ENCODE measurements around the gene CPLX3. TPM values are rescaled to one million over a fixed set of nuclear protein-coding genes. Genes with fewer than 3 reads are reported as not detected.

Gene CPLX3
- polyA plus RNA-seq, 3 donors = 0.12 TPM; not detected in 2

- H3K36me3 Mint-ChIP-seq = no peaks in the 10 kb centered on the region
- Histone ChIP-seq H3K27me3 (ENCODE audit: control insufficient read depth in 2 of 2, insufficient read depth in 2 of 2, low read length in 2 of 2) (no peaks in the 10 kb centered on the region), H3K9ac (ENCODE audit: insufficient read depth, low read length, poor library complexity, severe bottlenecking) (peak overlapping the region; percentile 89), H3K4me3 (replicated peaks in 1 of 3; ENCODE audit: low read depth in 2 of 3, low read length in 3 of 3) (peak overlapping the region; percentile 76 to 82 (median 77)), H3K4me2 (replicated peaks; ENCODE audit: extremely low read depth, low read length, poor library complexity, severe bottlenecking) (peak overlapping the region; percentile 94), H4K20me1 (ENCODE audit: insufficient read depth, low read length) (peaks cover 38% of the 10 kb centered on the region), H2AFZ (ENCODE audit: insufficient read depth, low read depth, low read length, poor library complexity, severe bottlenecking) (peak overlapping the region; percentile 89), H3K36me3 (replicated peaks in 1 of 2; ENCODE audit: control insufficient read depth in 1 of 2, insufficient read depth in 2 of 2, low read length in 2 of 2) (no peaks in the 10 kb centered on the region), H3K79me2 (ENCODE audit: insufficient read depth, low read length) (peaks cover 42% of the 10 kb centered on the region), H3K4me1 (ENCODE audit: control insufficient read depth in 1 of 2, insufficient read depth in 2 of 2, low read length in 2 of 2) (peaks cover 44 to 49% of the 10 kb centered on the region in 2 donors), H3K27ac (ENCODE audit: low read depth in 1 of 2, low read length in 2 of 2) (peak overlapping the region; percentile 51 to 98), H3K9me3 (replicated peaks in 1 of 2; ENCODE audit: control insufficient read depth in 1 of 2, insufficient read depth in 1 of 2, low read length in 2 of 2) (no peaks in the 10 kb centered on the region)
- intact Hi-C loops (cut with micrococcal nuclease) = loop anchor here in 1 of 2 donors (2.0 kb wide), 1 partner anchor 63 kb away; no protein-coding TSS in a partner anchor
- H3K9me3 Mint-ChIP-seq = peaks cover 0 to 1% (median 0%) of the 10 kb centered on the region in 7 donors
- H3K27ac Mint-ChIP-seq = peak overlapping the region; percentile 85 to 99 (median 92)
- TF ChIP-seq CTCF (IDR thresholded peaks at IDR 0.05) = no peak
- peaks cover 1 to 4% (median 1%) of the 10 kb centered on the region in 3 donors for H3K27me3 Mint-ChIP-seq (ENCODE audit: low read depth in 3 of 3)
- peaks cover 43% of the 10 kb centered on the region for H3K4me1 Mint-ChIP-seq
- peak overlapping the region; percentile 89 to 91 for H3K4me3 Mint-ChIP-seq
- peak in 2 of 3 donors; percentile 12 to 20 for DNase-seq
- WGBS (ENCODE audit: insufficient coverage) = 8% methylated on average over 11 of the region's 16 CpGs
Measured at GRCh38 chr15:74873756-74874424, 47.5 kb downstream of the CPLX3 start.

- Histone ChIP-seq H3K79me2 (ENCODE audit: insufficient read depth, low read length) (no peaks in the 10 kb centered on the region), H3K4me1 (ENCODE audit: control insufficient read depth in 1 of 2, insufficient read depth in 2 of 2, low read length in 2 of 2) (peaks cover 8 to 11% of the 10 kb centered on the region in 2 donors), H3K9ac (ENCODE audit: insufficient read depth, low read length, poor library complexity, severe bottlenecking) (no peak overlapping the region), H3K4me2 (replicated peaks; ENCODE audit: extremely low read depth, low read length, poor library complexity, severe bottlenecking) (no peak overlapping the region), H2AFZ (ENCODE audit: insufficient read depth, low read depth, low read length, poor library complexity, severe bottlenecking) (no peak overlapping the region), H3K27me3 (ENCODE audit: control insufficient read depth in 2 of 2, insufficient read depth in 2 of 2, low read length in 2 of 2) (no peaks in the 10 kb centered on the region), H3K36me3 (replicated peaks in 1 of 2; ENCODE audit: control insufficient read depth in 1 of 2, insufficient read depth in 2 of 2, low read length in 2 of 2) (no peaks in the 10 kb centered on the region), H3K4me3 (replicated peaks in 1 of 3; ENCODE audit: low read depth in 2 of 3, low read length in 3 of 3) (no peak overlapping the region), H3K9me3 (replicated peaks in 1 of 2; ENCODE audit: control insufficient read depth in 1 of 2, insufficient read depth in 1 of 2, low read length in 2 of 2) (peaks cover 0 to 9% of the 10 kb centered on the region in 2 donors), H3K27ac (ENCODE audit: low read depth in 1 of 2, low read length in 2 of 2) (no peak overlapping the region), H4K20me1 (ENCODE audit: insufficient read depth, low read length) (no peaks in the 10 kb centered on the region)
- intact Hi-C loops (cut with micrococcal nuclease) = no loop called here
- peaks cover 0 to 10% (median 7%) of the 10 kb centered on the region in 7 donors for H3K9me3 Mint-ChIP-seq
- WGBS (ENCODE audit: insufficient coverage) = no CpG with 5 or more reads among the region's 4 CpGs
- DNase-seq = no peak
- H3K27me3 Mint-ChIP-seq (ENCODE audit: low read depth in 3 of 3) = peaks cover 1 to 3% (median 2%) of the 10 kb centered on the region in 3 donors
- H3K36me3 Mint-ChIP-seq = no peaks in the 10 kb centered on the region
- TF ChIP-seq CTCF (IDR thresholded peaks at IDR 0.05) = no peak
- peaks cover 7% of the 10 kb centered on the region for H3K4me1 Mint-ChIP-seq
- H3K27ac Mint-ChIP-seq = no peak overlapping the region
- H3K4me3 Mint-ChIP-seq = no peak overlapping the region
Measured at GRCh38 chr15:74878273-74878672, 51.8 kb downstream of the CPLX3 start.

Small RNA genes lying within 50 kb of the gene (small RNA-seq; reads per million reads assigned to genes)
- gene CPLX3 (ENCODE audit: insufficient read length, low read depth) (not detected), gene MIR4513 (ENCODE audit: insufficient read length, low read depth) (not detected), gene MIR6882 (ENCODE audit: insufficient read length, low read depth) (not detected)

Other genes starting within 250 kb of the CPLX3 start
- gene CLK3, start 210.8 kb upstream of the CPLX3 start, polyA plus RNA-seq = 100 to 1,000 TPM in 1 of 3 donors, 10 to 100 TPM in 2; 27.6 to 354 (median 33.2) TPM
- gene EDC3, start 130.6 kb upstream of the CPLX3 start, polyA plus RNA-seq = 10 to 100 TPM; 10.0 to 14.9 (median 10.5) TPM
- gene CYP1A1, start 101.1 kb upstream of the CPLX3 start, polyA plus RNA-seq = under 1 TPM in 1 of 3 donors, not detected in 2; 0.16 TPM
- not detected for gene CYP1A2, start 77.8 kb upstream of the CPLX3 start, polyA plus RNA-seq
- 100 to 1,000 TPM in 2 of 3 donors, 10 to 100 TPM in 1; 79.0 to 426 (median 106) TPM for gene CSK, start 44.5 kb upstream of the CPLX3 start, polyA plus RNA-seq
- gene LMAN1L, start 13.8 kb upstream of the CPLX3 start, polyA plus RNA-seq = under 1 TPM in 1 of 3 donors, not detected in 2; 0.08 TPM
- 10 to 100 TPM in 2 of 3 donors, 1 to 10 TPM in 1; 9.4 to 58.7 (median 16.0) TPM for gene ULK3, start 16.5 kb downstream of the CPLX3 start, polyA plus RNA-seq
- gene SCAMP2, start 46.7 kb downstream of the CPLX3 start, polyA plus RNA-seq = 100 to 1,000 TPM; 124 to 158 (median 124) TPM
- gene MPI, start 63.4 kb downstream of the CPLX3 start, polyA plus RNA-seq = 10 to 100 TPM; 19.2 to 19.9 (median 19.7) TPM
- gene FAM219B, start 80.2 kb downstream of the CPLX3 start, polyA plus RNA-seq = 10 to 100 TPM; 11.7 to 53.9 (median 17.1) TPM
- 100 to 1,000 TPM; 127 to 498 (median 434) TPM for gene COX5A, start 111.4 kb downstream of the CPLX3 start, polyA plus RNA-seq
- 1 to 10 TPM; 1.7 to 6.7 (median 6.5) TPM for gene RPP25, start 130.1 kb downstream of the CPLX3 start, polyA plus RNA-seq
- gene SCAMP5, start 168.9 kb downstream of the CPLX3 start, polyA plus RNA-seq = under 1 TPM in 2 of 3 donors, not detected in 1; 0.08 to 0.32 TPM
- gene PPCDC, start 197.0 kb downstream of the CPLX3 start, polyA plus RNA-seq = 10 to 100 TPM; 14.2 to 33.7 (median 18.7) TPM